Ramos (cell line): Measurements from ENCODE around the gene GGTLC2.
"Not testable (repeated sequence)": the region's sequence is repeated elsewhere in the genome, so short reads cannot be mapped to it uniquely, and the experiment has no call there.

Source experiments
- in situ Hi-C: fragments of 300-500 bp; cut with MboI; formaldehyde crosslinking; loops from one replicate; pipeline ENCODE4 v1.14.3; 2022; ENCODE audit warnings: low sequenced_read_pairs; ENCODE audit not compliant: unreplicated experiment

Gene GGTLC2

GRCh38 chr22:22644314-22644713 is at the start of gene GGTLC2:
TSS of gene GGTLC2 (plus strand) at chr22:22644614. CDS start at chr22:22646346, 1,732 bp downstream.
- in situ Hi-C loops: not testable (repeated sequence)

DNA sequence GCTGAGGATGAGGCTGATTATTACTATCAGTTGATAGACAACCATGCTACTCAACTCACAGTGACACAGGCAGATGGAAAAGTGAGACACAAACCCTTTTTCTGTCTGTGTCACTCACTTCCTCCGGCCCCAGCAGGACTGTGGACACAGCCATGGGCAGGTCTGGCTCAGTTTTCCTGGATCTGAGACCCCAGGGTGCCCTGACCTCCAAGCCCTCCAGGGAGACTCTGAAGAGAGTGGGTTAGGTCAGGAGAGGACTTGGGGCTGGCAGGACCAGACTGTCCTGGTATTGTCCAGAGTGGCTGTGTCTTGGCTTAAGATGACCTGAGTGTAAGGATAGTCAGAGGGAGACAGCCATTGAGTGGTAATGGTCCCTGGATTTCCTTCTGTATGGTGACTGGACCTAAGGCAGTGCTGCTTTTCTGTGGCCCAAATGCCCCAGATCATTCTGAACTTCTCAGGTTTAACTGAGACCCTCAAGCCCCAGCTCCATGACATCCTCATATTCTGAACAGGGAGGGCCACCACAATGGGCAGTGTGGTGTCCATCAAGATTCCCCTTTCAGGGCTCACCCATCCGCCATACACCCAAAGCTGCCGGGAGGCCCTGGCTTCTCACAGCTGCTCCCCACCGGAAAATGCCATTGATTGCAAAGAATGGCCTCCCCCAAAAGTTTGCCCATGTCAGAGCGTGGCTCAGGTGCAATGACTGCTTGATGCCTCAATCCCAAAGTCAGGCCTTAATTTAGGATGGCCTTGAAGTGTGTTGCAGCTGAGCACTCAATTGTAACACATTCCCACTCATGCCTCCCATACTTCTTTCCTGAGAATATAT is 49.2 kb upstream of the GGTLC2 start:
- in situ Hi-C loops: no loop called here

GRCh38 chr22:22598144-22598543 is 46.3 kb upstream of the GGTLC2 start:
- in situ Hi-C loops: no loop called here

DNA sequence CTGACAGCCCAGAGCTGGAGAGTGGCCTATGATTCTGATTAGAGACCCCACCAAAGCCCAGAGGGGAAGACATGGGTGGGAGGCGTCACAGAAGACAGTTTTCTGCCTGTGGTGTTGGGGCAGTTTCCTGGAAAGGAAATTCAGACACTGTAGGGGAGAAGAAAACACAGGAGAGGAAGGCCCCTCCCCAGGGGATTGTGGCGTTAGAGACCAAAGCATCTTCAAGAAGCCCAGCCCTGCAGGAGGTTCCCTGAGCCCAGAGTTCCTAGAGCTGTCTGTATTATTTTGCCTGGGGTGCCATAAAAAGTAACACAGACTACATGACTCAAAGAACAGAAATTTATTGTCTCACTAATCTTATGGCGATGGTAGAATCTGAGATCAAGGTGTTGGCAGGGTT is 45.2 kb upstream of the GGTLC2 start:
- in situ Hi-C loops: no loop called here

GRCh38 chr22:22600531-22601261 is 43.7 kb upstream of the GGTLC2 start:
- in situ Hi-C loops: loop anchor here (25.0 kb wide), 1 partner anchor 787 kb away; no protein-coding TSS in a partner anchor

DNA sequence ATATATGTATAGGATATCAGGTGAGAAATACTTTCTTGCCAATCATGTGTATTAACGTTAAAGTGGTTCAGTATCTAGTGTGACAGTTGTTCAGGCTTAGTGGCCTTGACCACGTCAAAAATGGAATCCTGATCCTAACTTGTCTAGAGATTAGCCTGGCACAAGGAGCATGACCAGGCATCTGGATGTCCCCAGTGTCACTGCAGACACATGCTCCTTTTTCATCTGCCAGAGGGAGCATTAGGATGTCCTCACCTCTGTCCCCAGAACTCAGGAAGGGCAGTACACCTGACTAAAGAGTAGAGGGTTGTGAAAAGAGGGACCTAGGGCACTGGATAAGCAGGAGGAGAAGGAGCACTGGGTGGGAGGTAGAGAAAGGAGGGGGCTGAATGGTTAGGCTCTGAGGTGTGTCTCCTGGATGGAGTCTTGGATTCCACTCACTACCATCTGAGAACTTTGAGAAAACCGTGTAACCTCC is 40.9 kb upstream of the GGTLC2 start:
- in situ Hi-C loops: loop anchor here (25.0 kb wide), 1 partner anchor 784 kb away; no protein-coding TSS in a partner anchor

DNA sequence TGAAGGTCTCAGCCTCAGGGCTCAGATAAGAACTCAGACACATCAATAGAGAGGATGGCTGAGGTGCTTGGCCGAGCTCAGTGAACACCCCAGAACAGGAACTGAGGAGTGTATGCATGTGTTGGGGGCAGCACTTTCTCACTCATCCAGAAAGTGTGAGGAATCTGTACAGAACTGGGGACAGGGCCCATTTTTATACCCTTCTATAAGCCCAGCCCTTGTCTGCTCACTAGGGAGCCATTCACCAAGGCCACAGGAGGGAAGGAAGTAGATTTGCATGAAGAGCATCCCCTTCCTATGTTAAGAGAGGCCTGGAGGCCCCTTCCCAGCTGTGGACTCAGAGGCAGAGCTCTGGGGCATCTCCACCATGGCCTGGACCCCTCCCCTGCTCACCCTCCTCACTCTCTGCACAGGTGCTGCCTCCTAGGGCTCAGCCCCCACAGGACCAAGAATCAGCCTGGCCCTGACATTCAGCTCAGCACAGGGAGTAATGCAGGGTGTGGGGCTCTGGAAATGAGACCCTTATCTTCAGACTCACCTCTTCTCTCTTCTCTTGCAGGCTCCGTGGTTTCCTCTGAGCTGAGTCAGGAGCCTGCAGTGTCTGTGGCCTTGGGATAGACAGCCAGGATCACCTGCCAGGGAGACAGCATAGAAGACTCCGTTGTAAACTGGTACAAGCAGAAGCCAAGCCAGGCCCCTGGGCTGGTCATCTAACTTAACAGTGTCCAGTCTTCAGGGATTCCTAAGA is 39.9 kb upstream of the GGTLC2 start:
- in situ Hi-C loops: loop anchor here (25.0 kb wide), 1 partner anchor 783 kb away; no protein-coding TSS in a partner anchor

DNA sequence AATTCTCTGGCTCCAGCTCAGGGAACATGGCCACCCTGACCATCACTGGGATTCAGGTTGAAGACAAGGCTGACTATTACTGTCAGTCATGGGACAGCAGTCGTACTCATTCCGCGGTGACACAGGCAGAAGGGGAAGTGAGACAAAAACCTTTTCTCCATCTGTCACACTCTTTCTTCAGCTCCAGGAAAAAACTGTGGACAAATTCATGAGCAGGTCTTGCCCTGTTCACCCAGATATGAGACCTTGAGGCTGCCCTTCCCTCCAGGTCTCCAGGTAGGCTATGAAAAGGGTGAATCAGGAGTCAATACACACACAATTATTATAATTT is 39.4 kb upstream of the GGTLC2 start:
- in situ Hi-C loops: loop anchor here (25.0 kb wide), 1 partner anchor 782 kb away; no protein-coding TSS in a partner anchor

DNA sequence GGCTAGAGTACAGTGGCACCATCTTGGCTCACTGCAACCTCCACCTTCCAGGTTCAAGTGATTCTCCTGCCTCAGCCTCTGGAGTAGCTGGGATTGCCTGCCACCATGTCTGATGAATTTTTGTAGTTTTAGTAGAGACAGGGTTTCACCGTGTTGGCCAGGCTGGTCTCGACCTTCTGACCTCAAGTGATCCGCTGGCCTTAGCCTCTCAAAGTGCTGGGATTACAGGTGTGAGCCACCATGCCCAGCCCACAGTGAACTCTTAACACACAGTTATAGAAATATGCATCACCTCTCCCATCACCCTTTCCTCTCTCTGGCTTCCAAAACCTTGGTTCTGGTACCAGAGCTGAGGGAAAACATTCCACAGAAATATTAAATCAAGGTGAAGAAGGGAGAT is 36.4 kb upstream of the GGTLC2 start:
- in situ Hi-C loops: loop anchor here (25.0 kb wide), 1 partner anchor 779 kb away; no protein-coding TSS in a partner anchor

DNA sequence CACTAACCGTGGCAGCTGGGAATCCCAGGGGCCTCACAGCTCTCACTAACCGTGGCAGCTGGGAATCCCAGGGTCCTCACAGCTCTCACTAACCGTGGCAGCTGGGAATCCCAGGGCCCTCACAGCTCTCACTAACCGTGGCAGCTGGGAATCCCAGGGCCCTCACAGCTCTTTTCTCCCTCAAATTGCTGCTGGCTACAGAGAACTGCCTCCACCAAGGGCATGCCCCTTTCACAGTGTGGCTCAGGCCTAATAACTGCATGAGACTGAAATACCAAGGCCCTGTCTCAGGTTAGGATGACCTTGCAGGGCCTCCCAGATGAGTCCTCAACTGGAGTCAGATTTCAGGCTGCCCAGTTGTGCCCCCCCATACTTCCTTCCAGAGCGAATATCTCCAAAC is 35.1 kb upstream of the GGTLC2 start:
- in situ Hi-C loops: loop anchor here (25.0 kb wide), 1 partner anchor 778 kb away; no protein-coding TSS in a partner anchor

- in situ Hi-C loops: loop anchor here (25.0 kb wide), 1 partner anchor 775 kb away; no protein-coding TSS in a partner anchor
These were observed 31.9 kb upstream of the GGTLC2 start for GRCh38 chr22:22612516-22612915.

- in situ Hi-C loops: loop anchor here (25.0 kb wide), 1 partner anchor 773 kb away; no protein-coding TSS in a partner anchor
These were observed 30.3 kb upstream of the GGTLC2 start for GRCh38 chr22:22614065-22614464.

DNA sequence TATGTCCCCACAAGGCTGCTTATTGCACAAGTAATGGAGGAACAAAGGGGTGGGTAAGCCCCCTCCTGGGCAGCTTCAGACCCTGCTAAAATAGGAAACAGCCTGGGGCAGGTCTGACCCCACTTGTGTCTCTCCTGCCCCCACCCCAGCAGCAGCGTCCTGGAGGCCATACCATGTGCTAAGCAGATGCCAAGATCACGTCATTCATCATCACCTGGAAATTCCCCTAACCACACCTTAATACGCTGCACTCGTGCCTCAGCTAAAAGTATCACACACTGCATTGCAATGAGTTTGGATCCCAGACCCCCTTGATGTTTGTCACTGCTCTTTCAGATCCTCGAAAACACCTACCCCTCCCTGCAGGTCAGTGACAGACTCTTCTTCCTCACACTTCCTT is 27.8 kb upstream of the GGTLC2 start:
- in situ Hi-C loops: loop anchor here (25.0 kb wide), 1 partner anchor 771 kb away; no protein-coding TSS in a partner anchor

- in situ Hi-C loops: loop anchor here (25.0 kb wide), 1 partner anchor 769 kb away; no protein-coding TSS in a partner anchor
These were observed 26.0 kb upstream of the GGTLC2 start for GRCh38 chr22:22618448-22618847.

DNA sequence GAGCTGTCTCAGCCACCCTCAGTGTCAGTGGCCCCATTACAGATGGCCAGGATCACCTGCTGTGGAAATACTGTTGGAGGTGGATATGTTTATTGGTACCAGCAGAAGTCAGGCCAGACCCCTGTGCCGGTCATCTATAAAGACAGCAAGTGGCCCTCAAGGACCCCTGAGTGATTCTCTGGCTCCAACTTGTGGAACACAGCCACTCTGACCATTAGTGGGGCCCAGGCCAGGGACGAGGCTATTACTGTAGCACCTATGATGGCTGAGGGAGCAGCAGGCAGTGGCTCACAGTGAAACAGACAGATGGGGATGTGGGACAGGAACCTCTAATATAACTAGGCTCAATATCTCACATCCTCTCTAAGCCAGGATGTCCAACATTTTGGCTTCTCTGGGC is 25.5 kb upstream of the GGTLC2 start:
- in situ Hi-C loops: loop anchor here (25.0 kb wide), 1 partner anchor 768 kb away; no protein-coding TSS in a partner anchor

DNA sequence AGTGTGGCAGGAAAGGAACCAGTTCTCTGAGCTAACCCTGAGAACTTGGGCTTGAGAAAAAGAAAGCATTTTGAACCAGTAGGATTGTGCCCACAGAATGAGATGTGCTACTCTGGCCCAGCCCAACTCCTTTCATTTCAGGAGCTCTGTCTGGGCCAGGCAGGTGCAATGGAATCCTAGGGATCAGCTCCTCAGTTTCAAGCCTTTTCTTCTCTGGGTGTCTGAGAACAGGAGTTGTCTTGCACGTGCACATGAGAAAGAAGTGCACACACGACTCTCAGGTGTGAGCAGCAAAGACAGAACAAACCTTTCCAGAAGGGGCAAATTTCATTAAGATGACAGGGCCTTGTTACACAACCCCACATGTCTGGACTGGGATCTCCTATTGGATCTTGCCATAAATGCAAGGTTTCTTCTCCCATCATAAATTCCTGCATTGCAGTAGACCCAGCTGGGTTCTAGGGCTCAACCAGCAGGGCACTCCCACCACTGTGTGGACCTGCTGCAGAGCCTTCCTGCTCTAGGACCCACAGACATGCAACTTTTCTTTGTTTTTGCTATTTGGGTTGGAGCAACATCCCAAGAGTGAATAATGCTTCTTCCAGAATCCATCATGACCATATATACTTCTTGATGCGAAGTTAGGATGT is 24.5 kb upstream of the GGTLC2 start:
- in situ Hi-C loops: loop anchor here (25.0 kb wide), 1 partner anchor 767 kb away; no protein-coding TSS in a partner anchor

DNA sequence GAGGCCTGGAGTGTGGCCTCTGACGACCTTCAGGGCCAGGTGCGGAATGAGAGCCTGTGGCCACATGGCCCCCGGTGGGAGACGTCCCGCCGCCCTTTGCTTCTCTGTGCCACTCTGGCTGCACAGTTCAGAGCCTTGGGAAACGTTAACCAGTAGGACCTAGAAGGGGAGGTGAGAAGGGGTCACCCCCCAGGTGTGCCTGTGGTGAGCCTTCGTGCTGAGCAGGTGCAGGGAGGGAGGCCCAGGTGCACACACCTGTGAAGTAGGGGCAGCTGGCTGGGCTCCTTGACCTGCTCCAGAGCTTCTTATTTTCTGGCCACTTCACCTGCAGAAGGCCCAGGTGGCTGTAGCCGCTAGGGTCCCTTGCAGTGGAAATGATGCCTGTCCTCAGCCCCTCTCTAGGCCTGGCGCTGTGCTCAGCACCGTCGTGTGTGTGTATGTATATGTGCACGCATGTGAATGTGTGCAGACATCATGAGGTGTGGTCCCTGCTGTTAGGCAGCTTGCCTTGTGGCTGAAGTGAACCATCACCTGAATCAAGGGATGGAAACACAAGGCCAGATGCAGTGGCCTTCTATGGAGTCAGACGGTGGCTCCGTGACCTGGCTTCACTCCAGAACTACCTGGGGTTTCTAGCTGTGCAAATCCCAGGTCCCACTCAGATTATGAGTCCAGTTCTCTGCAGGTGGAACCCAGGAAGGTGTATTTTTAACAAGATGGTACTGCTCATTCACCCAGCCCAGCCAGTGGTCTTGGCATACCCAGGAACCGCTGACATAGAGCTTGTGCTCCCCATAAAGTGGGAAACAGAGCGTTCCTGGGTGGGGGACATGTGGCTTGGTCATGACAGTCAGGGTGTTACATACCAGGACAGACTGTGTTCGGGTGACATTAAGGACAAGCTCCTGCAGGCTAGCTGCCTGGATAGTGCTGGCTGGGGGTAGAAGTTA is 15.6 kb upstream of the GGTLC2 start:
- in situ Hi-C loops: not testable (repeated sequence)

- in situ Hi-C loops: not testable (repeated sequence)
These were observed 13.2 kb upstream of the GGTLC2 start for GRCh38 chr22:22631223-22631652.
